ENCODE measurements around the gene GPR17. TPM values are rescaled to one million over a fixed set of nuclear protein-coding genes. Genes with fewer than 3 reads are reported as not detected.
A peak's percentile ranks its signal among the peaks of the same experiment; 100 is the strongest.

GPR17 gene
- total RNA-seq, 4 donors from 2014 or later: not detected

- ATAC-seq (ENCODE audit: low FRiP score) (no peak), DNase-seq (ENCODE audit: low spot score) (no peak)
- TF ChIP-seq CTCF (IDR thresholded peaks at IDR 0.05): no peak
These were observed 10.3 kb upstream of the GPR17 start for GRCh38 chr2:127635380-127636237.

GRCh38 chr2:127636248-127637235 lies 9.4 kb upstream of the GPR17 start:
- ATAC-seq (ENCODE audit: low FRiP score): no peak
- DNase-seq (ENCODE audit: low spot score): no peak
- TF ChIP-seq CTCF (IDR thresholded peaks at IDR 0.05): no peak

- no peak for ATAC-seq (ENCODE audit: low FRiP score)
These were observed 8.7 kb upstream of the GPR17 start for GRCh38 chr2:127637236-127637630.

GRCh38 chr2:127637725-127638252 lies 8.2 kb upstream of the GPR17 start:
- no peak for DNase-seq (ENCODE audit: low spot score)
- peak; percentile 58 for ATAC-seq (ENCODE audit: low FRiP score)
- no peak for TF ChIP-seq CTCF (IDR thresholded peaks at IDR 0.05)

More at GRCh38 chr2:127637236-127637630, 8.7 kb upstream of the GPR17 start:
- no peak for DNase-seq (ENCODE audit: low spot score)
- no peak for TF ChIP-seq CTCF (IDR thresholded peaks at IDR 0.05)

- ATAC-seq (ENCODE audit: low FRiP score): no peak
- no peak for DNase-seq (ENCODE audit: low spot score)
- no peak for TF ChIP-seq CTCF (IDR thresholded peaks at IDR 0.05)
These were observed 7.4 kb upstream of the GPR17 start for GRCh38 chr2:127638361-127639110.

- no peak for DNase-seq (ENCODE audit: low spot score)
- ATAC-seq (ENCODE audit: low FRiP score): no peak
- no peak for TF ChIP-seq CTCF (IDR thresholded peaks at IDR 0.05)
These were observed 6.9 kb upstream of the GPR17 start for GRCh38 chr2:127639111-127639474.

Data from omental fat pad (tissue), 4 donors.